ENCODE data around the gene CCND3. TPM values are rescaled to one million over a fixed set of nuclear protein-coding genes. Genes with fewer than 3 reads are reported as not detected.

CCND3 gene
- total RNA-seq, 2 donors from 2014 or later: 78.7 to 129 TPM

- Histone ChIP-seq H3K27ac (no peak overlapping the region), H3K27me3 (no peaks in the 10 kb centered on the region), H3K4me1 (peaks cover 0 to 4% of the 10 kb centered on the region in 2 donors), H3K4me3 (no peak overlapping the region), H3K9me3 (no peaks in the 10 kb centered on the region), H3K36me3 (no peaks in the 10 kb centered on the region)
- TF ChIP-seq, protein P1, sequence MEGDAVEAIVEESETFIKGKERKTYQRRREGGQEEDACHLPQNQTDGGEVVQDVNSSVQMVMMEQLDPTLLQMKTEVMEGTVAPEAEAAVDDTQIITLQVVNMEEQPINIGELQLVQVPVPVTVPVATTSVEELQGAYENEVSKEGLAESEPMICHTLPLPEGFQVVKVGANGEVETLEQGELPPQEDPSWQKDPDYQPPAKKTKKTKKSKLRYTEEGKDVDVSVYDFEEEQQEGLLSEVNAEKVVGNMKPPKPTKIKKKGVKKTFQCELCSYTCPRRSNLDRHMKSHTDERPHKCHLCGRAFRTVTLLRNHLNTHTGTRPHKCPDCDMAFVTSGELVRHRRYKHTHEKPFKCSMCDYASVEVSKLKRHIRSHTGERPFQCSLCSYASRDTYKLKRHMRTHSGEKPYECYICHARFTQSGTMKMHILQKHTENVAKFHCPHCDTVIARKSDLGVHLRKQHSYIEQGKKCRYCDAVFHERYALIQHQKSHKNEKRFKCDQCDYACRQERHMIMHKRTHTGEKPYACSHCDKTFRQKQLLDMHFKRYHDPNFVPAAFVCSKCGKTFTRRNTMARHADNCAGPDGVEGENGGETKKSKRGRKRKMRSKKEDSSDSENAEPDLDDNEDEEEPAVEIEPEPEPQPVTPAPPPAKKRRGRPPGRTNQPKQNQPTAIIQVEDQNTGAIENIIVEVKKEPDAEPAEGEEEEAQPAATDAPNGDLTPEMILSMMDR (IDR thresholded peaks at IDR 0.05): no peak
- DNase-seq (ENCODE audit: low spot score): no peak
Observed at GRCh38 chr6:41966214-41966920, 24.8 kb upstream of the CCND3 start.

DNA sequence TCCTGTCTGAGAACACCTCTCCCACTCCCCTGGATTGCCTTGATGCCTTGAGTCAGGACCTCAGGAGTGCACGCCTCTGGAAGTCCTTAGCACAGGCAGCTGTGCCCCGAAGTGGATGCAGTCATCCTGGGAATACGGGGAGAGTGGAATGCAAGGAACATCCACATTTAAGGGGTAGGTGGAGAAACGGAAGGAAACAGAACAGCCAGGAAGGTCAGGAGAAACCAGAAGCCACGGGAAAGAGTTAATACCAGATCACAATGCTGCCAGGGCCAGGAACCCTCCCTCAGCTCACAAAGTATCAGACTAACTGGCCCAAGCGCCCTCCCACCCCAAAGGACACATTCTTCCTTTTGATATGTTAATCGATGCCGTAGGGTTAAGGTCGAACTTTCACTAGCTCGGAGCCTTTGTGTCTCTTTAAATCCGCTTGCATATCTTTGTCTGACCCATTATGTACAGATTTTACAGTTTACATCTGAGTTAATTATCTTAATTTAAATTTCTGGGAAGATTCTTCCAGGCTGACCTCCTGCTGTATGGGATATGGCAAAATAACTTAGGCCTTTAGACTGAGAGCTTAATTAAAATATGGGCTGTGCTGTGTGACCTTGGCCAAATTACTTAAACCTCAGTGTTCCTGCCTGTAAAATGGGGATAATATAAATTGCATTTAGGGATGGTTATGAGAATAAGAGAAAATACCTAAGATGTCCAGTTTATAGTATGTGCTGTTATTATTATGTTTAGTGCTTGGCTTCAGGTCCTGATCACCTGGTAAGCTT is 24.0 kb upstream of the CCND3 start:
- no peaks in the 10 kb centered on the region for H3K9me3 ChIP-seq
- no peak overlapping the region for H3K4me3 ChIP-seq
- no peaks in the 10 kb centered on the region for H3K36me3 ChIP-seq
- TF ChIP-seq, protein P1 (IDR thresholded peaks at IDR 0.05): no peak
- DNase-seq (ENCODE audit: low spot score): peak; percentile 21
- H3K4me1 ChIP-seq: peaks cover 0 to 4% of the 10 kb centered on the region in 2 donors
- no peaks in the 10 kb centered on the region for H3K27me3 ChIP-seq
- H3K27ac ChIP-seq: no peak overlapping the region

DNA sequence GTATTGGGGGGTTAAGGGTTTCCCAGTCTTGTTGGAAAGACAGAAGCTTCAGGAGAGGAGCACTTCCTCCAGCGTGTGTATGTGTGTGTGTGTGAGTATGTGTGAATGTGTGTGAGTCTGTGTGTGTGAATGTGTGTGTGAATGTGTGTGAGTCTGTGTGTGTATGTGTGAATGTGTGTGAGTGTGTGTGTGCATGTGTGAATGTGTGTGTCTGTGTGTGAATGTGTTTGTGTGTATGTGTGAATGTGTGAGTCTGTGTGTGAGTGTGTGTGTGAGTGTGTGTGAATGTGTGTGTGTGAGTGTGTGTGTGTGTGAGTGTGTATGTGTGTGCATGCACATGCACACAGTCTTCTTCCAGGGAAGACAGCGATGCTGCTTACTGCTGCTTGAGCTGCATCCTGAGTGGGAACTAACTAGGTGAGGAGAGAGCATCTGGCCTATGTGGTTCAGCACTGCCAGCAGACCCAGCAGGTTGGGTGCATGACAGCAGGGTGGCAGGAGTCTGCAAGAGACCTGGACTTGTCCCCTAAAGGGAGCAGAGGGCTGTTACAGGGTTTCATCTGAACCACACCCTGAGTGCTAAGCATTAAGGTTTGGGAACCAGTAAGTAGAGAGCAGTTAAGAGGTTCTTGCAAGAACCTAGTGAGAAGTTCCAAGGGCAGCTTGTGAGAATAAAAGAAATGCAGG is 22.7 kb upstream of the CCND3 start:
- Histone ChIP-seq H3K27ac (no peak overlapping the region), H3K4me3 (no peak overlapping the region), H3K36me3 (no peaks in the 10 kb centered on the region), H3K27me3 (no peaks in the 10 kb centered on the region), H3K4me1 (peaks cover 0 to 4% of the 10 kb centered on the region in 2 donors), H3K9me3 (no peaks in the 10 kb centered on the region)
- TF ChIP-seq, protein P1 (IDR thresholded peaks at IDR 0.05): no peak
- DNase-seq (ENCODE audit: low spot score): no peak

DNA sequence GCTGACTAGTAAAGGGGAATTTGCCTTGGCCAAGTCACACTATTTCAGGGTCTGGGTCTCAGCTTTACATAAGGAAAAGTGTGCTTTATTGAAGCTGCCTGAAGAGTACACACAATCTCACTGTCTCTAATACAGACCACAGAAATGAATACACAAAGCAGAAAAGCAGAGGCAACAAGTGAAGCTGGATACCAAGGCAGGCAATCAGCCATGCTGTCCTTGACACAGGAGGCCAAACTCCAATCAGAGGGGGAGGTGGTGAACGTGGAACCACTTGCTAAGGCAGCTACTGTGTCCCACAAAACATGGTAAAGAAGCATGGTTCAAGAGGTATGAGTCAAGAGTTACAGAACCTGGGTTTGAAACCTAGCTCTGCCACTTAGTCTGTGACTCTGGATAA is 21.8 kb upstream of the CCND3 start:
- Histone ChIP-seq H3K27me3 (no peaks in the 10 kb centered on the region), H3K36me3 (no peaks in the 10 kb centered on the region)

DNA sequence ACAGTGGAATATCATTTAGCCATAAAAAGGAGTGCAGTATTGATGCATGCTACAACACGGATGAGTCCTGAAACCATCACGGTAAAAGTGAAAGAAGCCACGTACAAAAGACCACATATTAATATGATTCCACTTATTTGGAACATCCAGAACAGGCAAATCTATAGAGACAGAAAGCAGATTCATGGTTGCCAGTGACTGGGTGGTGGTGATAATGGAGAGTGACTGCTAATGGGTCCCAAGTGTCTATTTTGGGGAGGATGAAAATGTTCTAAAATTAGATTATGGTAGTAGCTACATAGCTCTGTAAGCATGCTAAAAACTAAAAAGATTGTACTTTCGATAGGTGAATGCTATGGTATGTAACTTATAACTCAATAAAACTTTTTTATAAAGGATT is 18.4 kb upstream of the CCND3 start:
- Histone ChIP-seq H3K36me3 (no peaks in the 10 kb centered on the region), H3K4me1 (no peaks in the 10 kb centered on the region), H3K27ac (no peak overlapping the region), H3K27me3 (no peaks in the 10 kb centered on the region), H3K9me3 (no peaks in the 10 kb centered on the region), H3K4me3 (no peak overlapping the region)
- no peak for DNase-seq (ENCODE audit: low spot score)
- TF ChIP-seq, protein P1 (IDR thresholded peaks at IDR 0.05): no peak

More for the DNA sequence above, 21.8 kb upstream of the CCND3 start:
- H3K9me3 ChIP-seq: no peaks in the 10 kb centered on the region
- DNase-seq (ENCODE audit: low spot score): no peak
- TF ChIP-seq, protein P1 (IDR thresholded peaks at IDR 0.05): no peak
- H3K4me1 ChIP-seq: peaks cover 0 to 4% of the 10 kb centered on the region in 2 donors
- H3K4me3 ChIP-seq: no peak overlapping the region
- no peak overlapping the region for H3K27ac ChIP-seq
